Epidermal melanocyte (primary cell): ENCODE data around the gene RFX8.
"Not testable (repeated sequence)": the region's sequence is repeated elsewhere in the genome, so short reads cannot be mapped to it uniquely, and the experiment has no call there.

Experiments
- DNase-seq: peaks from one replicate; pipeline ENCODE4 v3.0.0; 2011; ENCODE audit warnings: low spot score; ENCODE audit not compliant: insufficient read length

RFX8 gene

DNA sequence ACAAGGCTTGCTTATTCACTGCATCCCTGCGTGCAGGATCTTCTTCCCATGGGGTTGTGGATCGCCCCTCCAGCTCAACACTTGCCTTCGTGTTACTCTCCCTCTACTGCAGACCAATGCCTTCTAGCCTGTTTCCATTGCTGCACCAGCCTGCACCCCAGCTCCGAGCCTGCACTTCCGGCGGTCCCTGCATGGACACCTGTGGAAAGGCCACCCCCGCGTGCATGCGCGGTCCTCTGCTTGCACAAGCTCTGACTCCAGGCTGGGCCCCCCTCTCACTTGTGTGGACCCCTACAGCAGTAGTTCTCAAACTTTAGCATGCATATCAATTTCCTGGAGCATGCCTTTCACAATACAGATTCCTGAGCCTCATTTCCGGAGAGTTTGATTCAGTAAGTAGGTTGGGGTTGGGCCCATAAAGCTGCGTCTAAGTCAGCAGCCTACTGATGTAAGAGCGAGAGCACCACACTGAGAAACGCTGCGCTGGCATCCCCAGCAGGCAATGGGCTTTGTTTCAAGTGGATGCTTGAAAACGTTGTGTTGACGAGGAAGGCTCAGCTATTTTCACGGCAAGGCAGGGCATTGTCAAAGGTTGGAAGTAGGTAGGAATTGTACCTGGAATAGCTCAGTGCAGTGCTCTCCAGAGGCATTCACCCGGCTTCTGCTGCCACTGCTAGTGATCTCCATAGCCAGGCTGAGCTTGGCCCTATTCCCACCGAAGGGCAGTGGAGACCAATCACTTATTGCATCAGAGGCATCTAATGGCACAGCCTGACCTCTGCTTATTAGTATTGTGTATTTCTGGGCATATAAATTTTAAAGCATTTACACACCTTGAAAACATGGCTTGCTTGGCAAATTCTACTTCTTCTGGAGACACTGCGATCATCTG lies 120.2 kb downstream of the RFX8 start:
- DNase-seq, result no peak

GRCh38 chr2:101352631-101353030 lies 122.3 kb downstream of the RFX8 start:
- DNase-seq, result not testable (repeated sequence)

DNA sequence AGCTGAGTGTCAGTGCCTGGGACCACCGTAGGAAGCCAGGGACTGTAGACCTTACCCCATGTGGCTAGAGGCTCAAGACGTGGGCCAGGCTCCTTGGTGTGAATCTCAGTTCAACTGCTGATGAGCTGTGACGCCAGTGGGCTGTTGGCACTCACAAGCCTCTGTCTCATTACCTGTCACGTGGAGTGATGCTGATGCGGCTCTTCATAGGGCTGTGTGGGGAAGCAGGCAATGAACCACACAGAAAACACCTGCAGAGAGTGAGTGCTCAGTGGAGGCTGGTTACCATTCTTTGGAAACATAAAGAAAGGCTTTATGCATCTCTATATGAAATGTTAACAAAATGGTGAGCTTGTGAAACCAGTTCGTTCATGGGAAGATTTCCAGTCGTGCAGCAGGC lies 123.7 kb downstream of the RFX8 start:
- no peak for DNase-seq

- peak; percentile 37 for DNase-seq
Observed at GRCh38 chr2:101349893-101350662, 124.8 kb downstream of the RFX8 start.

DNA sequence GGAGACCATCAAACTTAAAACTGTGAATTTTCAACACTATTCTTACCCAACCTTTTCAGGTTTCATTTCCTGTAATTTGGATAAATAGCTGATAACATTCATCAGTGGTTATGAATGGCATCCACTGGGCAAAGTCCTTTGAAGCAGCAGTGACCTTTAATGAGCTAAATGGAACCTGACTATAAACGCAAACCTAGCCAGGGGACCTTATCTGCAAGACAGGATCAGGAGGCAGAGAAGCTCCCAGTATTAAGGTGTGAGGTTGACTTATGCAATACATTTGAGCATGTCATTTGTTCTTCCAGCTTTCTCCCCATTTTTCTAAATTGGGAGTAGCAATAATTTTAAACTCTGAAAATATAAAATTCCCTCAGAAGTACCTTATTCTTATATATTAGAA lies 126.0 kb downstream of the RFX8 start:
- DNase-seq, result no peak
